NAMALWA (cell line): Measurements from ENCODE around the gene PAX6.

ENCODE experiments used
- DNase-seq: peaks from one replicate; pipeline ENCODE4 v3.0.0-alpha.2; 2015; ENCODE audit warnings: low spot score

PAX6 gene

DNA sequence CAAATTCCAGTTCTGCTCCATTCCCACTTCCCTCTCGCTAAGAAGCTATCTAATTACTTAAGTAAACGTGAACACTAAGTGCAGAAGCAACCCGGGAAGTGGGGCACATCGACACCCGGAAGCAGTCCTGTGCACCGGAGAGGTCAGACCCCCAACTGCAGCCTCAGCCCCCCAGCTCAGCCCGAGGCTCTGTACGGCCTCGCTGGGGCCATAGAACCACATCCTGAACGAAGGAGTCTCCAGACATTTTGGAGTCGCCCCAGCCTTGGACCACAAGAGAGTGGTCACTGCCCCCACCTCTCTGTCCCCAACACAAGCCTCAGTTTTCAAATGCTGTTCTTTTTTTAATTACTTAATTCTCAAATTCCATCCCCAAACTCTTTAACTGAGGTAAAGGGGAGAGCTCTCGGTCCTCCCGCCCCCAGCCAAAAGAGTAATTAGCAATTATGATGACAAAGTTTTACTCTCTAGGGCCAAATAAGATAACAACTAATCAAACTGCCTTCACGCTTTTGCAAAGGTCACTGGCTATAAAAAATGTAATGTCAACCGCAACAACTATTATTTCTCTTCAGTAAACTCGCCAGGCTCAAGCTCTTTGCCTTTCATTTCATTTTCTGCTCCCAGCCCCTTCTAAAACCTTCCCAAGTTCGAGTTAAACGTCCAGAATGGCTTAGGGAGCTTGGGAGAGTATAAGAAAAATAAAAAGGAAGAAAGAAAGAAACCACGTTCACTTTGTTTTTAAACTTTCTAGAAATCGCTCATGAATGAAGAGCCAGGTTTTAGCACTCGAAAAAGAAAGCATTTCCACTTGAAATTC is 2.2 kb downstream of the PAX6 start:
- no peak for DNase-seq

DNA sequence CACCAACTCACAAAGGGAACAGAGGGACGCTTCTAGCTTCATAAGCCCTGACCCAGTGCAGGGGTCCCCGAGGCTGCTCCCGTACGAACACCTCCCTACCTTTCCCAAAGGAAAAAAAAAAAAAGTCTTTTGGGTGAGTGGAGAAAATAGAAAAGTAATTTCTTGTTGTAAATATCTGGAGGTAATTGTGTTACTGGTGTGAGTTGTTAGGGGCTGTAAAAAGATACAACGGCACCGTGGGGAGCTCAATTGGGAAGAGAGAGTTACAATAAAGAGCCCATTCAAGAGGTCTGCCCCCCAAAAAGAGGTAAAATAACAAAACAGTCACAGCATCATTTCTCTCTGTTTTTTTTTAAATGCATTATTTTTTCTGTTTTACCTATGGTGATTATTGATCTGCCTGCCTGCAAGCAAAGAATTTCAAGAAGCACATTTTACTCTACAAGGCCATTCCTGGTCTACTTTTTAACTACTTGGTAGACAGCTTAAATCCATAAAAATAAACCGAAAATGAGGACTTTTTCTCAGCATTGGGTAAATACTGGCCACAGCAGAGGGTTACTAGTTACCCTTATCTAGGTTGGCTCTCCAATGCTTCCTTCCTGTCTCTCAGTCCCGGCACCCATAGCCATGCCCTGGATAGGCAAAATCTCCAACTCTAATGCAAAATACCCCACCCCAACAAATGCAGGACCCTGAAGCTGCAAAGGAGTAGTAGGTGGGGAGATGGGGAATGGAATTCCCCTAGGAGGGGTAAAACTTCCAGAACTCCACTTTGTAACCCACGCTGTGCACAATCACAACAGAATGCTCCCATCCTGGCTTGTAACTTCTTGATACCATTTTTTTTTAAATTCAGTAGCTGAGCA is 3.1 kb downstream of the PAX6 start:
- DNase-seq: no peak

DNA sequence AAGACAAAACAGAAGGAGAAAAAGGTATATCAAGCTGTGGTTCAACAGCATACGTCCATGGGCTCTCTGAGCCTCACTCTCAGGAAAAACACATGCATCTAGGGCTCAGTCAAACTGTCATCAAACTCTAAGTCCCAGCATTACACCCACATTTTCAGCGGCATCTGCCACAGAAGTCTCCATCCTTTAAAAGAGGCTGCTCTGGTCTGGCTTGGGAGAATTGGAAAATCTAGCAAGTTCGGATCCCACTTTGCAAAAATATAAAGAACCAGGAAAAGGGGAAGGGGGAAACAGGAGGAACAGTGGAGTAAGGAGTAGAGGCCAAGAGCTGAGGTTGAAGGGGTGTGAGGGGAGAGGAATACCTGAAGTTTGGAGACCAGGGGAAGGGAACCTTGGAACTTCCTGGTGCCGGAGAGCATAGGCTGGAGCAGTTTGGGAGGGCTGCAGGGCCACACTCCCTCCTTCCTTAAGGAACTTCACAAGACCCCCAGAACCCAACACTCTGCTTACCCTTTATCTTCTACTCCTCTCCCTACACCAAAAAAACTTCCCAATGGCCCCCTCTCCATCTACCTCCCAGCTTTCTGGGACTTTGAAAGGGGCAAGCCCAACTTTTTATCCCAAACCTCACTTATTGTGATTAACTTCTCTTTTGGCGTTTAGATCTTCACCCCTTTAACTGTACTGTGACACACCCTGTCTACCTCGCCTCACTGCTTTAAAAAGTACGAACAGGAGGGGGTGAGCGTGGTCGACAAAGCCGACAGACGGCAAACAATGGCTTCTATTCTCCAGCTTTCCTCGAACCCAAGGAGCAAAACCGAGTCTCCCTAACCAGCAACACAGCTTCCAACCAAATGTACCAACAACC is 4.0 kb downstream of the PAX6 start:
- no peak for DNase-seq

- DNase-seq: no peak
Observed at GRCh38 chr11:31806186-31806927, 4.8 kb downstream of the PAX6 start.

- DNase-seq: no peak
Observed at GRCh38 chr11:31805629-31806185, 5.4 kb downstream of the PAX6 start.

DNA sequence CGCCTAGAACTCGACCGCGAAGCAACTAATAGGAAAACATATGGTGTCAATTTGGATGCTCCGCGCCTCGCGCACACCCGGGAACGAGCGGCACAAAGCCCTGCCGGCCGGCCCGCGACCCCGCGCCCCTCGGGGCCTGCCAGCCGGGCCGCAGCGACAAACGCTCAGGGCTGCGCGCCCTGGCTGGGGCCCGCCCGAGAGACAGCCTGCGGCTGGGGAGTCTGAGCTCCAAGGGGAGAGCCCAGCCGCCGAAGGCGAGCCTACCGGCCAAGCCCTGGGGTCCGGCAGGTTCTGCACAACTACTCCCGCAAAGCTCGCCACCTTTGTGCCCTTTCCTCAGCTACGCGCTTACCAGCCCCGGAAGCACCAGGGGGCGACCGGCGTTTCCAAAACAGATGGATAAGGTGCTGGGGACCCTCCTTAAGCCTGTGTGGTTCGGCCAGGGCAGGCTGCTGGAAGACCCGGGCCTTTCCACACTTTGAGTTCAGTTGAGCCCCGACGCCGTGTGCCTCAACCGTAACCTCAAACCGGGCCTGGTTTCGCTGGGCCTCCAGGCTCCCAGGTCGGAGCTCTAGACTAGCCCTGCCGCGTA is 6.0 kb downstream of the PAX6 start:
- DNase-seq: no peak

DNA sequence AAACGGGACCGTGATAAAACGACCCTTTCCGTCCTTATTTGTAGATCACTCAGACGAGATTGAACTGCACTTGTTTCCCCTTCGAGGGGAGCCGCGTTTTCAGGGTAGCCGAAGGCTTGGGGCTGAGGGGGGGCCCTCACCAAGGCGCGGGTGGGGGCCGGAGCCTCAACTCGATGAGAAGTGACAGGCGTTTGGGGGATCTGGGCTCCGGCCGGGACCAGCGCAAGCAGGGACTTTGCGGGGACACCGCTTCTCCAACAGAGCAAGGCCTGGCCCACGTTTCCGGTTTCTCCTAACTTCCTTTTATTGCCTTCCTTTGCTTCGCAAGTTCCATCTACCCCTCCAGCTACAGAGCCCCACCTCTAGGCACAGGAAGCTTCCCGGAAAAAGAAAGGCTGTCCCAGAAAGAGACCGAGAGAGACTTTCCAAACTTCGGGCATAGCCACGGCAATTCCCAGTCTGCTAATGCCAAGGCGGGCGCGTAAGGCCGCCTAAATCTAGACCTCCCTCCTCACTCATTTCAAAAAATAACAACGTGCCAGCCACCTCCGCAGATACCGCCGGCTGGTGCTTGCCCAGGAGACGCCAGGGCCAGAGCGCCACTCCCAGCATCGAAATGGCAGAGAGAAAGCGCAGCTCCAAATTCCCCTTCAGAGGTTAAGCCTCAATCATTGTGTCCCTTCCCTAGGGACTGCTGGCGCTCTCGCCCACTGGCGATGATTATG is 6.6 kb downstream of the PAX6 start:
- DNase-seq: no peak

- no peak for DNase-seq
Observed at GRCh38 chr11:31803813-31804311, 7.3 kb downstream of the PAX6 start.

GRCh38 chr11:31802990-31803812 is 7.9 kb downstream of the PAX6 start:
- no peak for DNase-seq

- DNase-seq: no peak
Observed at GRCh38 chr11:31802609-31802989, 8.5 kb downstream of the PAX6 start.

DNA sequence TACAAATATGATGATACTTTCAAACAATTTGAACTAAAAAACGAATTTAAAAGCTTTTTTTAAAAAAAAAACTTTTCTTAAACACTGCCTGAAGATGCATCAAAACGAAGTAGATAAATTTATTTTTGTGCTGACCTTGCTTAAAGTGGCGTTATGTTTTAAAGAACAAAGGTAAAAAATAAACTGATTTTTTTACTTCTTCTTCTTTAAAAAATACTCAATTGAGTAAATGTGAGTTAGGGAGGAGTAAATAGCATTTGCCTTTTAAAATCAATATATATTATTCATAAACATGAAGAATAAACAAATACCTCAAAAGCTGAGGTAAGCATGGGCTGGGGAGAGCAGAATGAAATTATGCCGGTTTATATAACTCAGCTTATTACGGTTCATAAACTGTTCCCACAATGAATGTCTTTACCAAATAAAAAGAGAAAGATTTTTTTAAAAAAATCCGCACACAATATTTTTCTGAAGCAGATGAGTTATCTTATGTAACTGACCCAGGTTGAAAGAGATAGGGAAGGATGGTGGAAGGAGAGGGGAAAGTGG is 9.0 kb downstream of the PAX6 start:
- no peak for DNase-seq

DNA sequence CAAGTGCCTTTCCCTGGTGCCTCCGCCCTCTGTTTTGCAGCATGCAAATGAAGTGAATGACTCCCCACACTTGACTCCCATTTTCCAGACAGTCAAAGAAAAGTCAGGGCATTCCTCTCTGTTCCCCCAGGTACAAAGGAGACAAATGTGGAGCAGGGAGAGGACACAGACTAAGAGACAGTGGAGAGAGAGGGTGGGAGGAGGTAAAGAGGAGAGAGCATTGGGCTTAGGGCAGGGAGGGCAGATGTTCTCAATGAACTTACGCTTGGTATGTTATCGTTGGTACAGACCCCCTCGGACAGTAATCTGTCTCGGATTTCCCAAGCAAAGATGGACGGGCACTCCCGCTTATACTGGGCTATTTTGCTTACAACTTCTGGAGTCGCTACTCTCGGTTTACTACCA is 9.8 kb downstream of the PAX6 start:
- DNase-seq: no peak

- no peak for DNase-seq
Observed at GRCh38 chr11:31800398-31801265, 10.5 kb downstream of the PAX6 start.

- DNase-seq: no peak
Observed at GRCh38 chr11:31799435-31800397, 11.4 kb downstream of the PAX6 start.

- no peak for DNase-seq
Observed at GRCh38 chr11:31798554-31799434, 12.3 kb downstream of the PAX6 start.
